ENCODE measurements around the gene GAST.

Gene GAST

GRCh38 chr17:41678907-41679739 is 33.0 kb upstream of the GAST start:
- H3K4me3 ChIP-seq (ENCODE audit: low read depth, low read length): peak overlapping the region; percentile 59
- TF ChIP-seq, protein P1, sequence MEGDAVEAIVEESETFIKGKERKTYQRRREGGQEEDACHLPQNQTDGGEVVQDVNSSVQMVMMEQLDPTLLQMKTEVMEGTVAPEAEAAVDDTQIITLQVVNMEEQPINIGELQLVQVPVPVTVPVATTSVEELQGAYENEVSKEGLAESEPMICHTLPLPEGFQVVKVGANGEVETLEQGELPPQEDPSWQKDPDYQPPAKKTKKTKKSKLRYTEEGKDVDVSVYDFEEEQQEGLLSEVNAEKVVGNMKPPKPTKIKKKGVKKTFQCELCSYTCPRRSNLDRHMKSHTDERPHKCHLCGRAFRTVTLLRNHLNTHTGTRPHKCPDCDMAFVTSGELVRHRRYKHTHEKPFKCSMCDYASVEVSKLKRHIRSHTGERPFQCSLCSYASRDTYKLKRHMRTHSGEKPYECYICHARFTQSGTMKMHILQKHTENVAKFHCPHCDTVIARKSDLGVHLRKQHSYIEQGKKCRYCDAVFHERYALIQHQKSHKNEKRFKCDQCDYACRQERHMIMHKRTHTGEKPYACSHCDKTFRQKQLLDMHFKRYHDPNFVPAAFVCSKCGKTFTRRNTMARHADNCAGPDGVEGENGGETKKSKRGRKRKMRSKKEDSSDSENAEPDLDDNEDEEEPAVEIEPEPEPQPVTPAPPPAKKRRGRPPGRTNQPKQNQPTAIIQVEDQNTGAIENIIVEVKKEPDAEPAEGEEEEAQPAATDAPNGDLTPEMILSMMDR (IDR thresholded peaks at IDR 0.05; ENCODE audit: insufficient read depth, low read depth, low read length, missing control alignments): peak; percentile 42

DNA sequence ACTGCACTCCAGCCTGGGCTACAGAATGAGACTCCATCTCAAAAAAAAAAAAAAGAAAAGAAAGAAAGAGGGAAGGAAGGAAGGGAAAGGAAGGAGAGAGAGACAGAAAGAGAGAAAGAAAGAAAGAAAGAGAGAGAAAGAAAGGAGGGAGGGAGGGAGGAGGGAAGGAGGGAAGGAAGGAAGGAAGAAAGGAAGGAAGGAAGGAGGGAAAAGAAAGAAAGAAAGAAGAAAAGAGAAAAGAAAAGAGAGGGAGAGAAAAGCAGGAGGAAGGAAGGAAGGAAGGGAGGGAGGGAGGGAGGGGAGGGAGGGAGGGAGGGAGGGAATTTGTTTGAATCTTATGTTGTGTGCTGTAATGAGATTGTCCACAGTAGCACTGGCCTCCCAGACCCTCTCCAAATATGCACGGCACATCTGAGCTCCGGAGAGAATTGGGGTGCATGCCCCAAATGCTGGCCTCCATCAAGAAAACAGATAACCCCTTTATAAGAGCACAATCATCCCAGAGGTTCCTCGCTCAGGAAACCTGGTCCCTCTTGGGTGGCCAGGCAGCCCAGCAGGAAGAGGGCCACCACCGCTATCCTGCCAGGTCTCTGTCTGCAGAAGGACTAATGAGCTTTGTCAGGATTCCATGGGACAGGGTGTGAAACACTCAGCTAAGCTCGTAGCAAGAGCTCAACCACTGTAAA is 32.2 kb upstream of the GAST start:
- no peak overlapping the region for H3K4me3 ChIP-seq (ENCODE audit: low read depth, low read length)

More at GRCh38 chr17:41678907-41679739, 33.0 kb upstream of the GAST start:
- DNase-seq (ENCODE audit: low read depth): peak; percentile 94

GRCh38 chr17:41680426-41681040 is 31.6 kb upstream of the GAST start:
- no peak overlapping the region for H3K4me3 ChIP-seq (ENCODE audit: low read depth, low read length)
- DNase-seq (ENCODE audit: low read depth): no peak
- TF ChIP-seq, protein P1 (IDR thresholded peaks at IDR 0.05; ENCODE audit: insufficient read depth, low read depth, low read length, missing control alignments): no peak

More for the DNA sequence above, 32.2 kb upstream of the GAST start:
- TF ChIP-seq, protein P1 (IDR thresholded peaks at IDR 0.05; ENCODE audit: insufficient read depth, low read depth, low read length, missing control alignments): no peak
- DNase-seq (ENCODE audit: low read depth): no peak

DNA sequence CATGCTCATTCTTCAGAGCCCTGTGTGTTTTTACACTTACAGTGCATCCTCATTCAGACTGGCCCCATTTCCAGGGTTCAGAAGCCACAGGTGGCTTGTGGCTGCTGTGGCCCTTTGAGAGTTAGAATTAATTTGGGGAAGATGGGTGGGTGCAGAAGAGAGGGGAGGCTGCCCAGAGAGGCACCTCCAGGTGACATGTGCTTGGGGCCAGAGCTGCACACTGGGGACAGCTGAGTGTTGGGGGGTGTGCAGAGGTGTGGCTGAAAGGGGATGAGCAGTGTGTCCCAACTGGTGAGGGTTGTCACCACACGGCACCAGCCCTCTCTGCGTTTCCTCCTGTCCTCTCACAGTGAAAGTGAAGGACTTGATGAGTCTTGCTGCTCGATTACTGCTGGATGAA is 30.4 kb upstream of the GAST start:
- TF ChIP-seq, protein P1 (IDR thresholded peaks at IDR 0.05; ENCODE audit: insufficient read depth, low read depth, low read length, missing control alignments): no peak
- H3K4me3 ChIP-seq (ENCODE audit: low read depth, low read length): no peak overlapping the region
- DNase-seq (ENCODE audit: low read depth): no peak

GRCh38 chr17:41682631-41683030 is 29.5 kb upstream of the GAST start:
- TF ChIP-seq, protein P1 (IDR thresholded peaks at IDR 0.05; ENCODE audit: insufficient read depth, low read depth, low read length, missing control alignments): no peak
- no peak overlapping the region for H3K4me3 ChIP-seq (ENCODE audit: low read depth, low read length)

DNA sequence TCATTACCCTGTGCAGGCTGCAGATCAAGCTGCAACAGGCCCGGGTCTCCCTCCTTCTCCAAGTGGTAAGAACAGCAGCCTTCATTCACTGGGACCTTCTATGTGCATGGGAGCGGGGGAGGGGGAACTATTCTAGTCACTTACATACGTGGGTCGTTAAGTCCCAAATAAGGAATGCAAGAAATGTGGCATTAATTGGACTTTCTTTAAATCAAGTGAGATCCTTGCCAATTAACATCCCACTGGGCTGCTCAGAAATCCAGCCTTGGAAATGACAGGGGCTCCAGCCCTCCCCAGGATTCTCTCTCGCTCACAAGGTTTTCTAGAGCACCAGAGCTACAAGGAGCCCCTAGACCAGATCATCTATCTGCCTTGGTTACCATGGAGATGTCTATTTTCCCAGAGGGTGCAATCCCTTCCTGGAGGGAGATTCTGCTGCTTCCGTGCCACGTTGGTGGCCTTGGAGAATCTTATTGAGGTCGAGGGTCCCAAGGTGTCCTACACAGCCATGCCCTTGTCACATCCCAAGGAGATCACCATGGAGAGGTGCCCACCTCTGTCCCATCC is 28.6 kb upstream of the GAST start:
- no peak overlapping the region for H3K4me3 ChIP-seq (ENCODE audit: low read depth, low read length)
- TF ChIP-seq, protein P1 (IDR thresholded peaks at IDR 0.05; ENCODE audit: insufficient read depth, low read depth, low read length, missing control alignments): no peak
- DNase-seq (ENCODE audit: low read depth): no peak

More at GRCh38 chr17:41682631-41683030, 29.5 kb upstream of the GAST start:
- DNase-seq (ENCODE audit: low read depth): no peak
